Activated naive CD8-positive, alpha-beta T cell (primary cell): ENCODE results near the gene NOS3.

ENCODE experiments used
- H3K27ac Mint-ChIP-seq: one replicate; pipeline ENCODE4 v1.8.0; 2021; ENCODE audit warnings: mixed read lengths
- H3K27me3 Mint-ChIP-seq: one replicate; pipeline ENCODE4 v1.8.0; 2021; ENCODE audit warnings: mixed read lengths
- H3K36me3 Mint-ChIP-seq: one replicate; pipeline ENCODE4 v1.8.0; 2021; ENCODE audit warnings: mixed read lengths
- H3K4me1 Mint-ChIP-seq: one replicate; pipeline ENCODE4 v1.8.0; 2021; ENCODE audit warnings: low read depth, mixed read lengths
- H3K4me3 Mint-ChIP-seq: one replicate; pipeline ENCODE4 v1.8.0; 2021; ENCODE audit warnings: mild to moderate bottlenecking, mixed read lengths
- H3K9me3 Mint-ChIP-seq: one replicate; pipeline ENCODE4 v1.8.0; 2021; ENCODE audit warnings: low read depth, mixed read lengths

NOS3 gene

DNA sequence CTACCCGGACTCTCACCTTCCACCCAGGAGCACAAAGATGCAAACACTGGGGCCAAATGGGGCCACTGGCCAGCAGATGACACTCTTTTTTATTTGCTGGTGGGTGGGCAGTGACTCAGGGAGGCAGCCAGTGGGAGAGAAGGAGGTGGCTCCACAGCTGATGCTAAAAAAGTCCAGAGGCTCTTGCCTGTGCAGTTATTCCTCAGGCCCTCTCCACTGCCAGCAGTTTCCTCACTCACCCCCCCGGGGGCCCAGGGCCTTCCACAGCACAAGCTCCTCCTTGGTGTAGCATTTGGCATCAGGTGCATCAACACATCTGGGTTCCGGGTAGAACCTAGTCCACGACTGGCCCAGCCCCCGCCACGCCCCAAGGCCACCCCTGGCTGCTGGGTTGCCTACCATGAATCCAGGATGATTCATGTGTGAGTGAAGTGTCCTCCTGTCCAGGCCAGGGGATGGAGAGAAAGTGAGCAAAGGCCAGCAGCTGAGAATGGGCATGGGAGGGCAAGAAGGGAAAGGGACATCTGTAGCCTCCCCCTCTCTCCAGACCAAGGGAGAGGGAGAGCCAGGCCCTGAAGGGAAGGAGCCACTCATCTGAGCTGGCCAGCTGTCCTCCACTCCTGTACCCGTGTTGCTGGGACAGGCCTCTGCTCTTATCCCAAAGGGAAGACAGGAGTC lies 11.0 kb upstream of the NOS3 start:
- Mint-ChIP-seq H3K36me3 (no peaks in the 10 kb centered on the region), H3K9me3 (no peaks in the 10 kb centered on the region), H3K27me3 (peaks cover 15% of the 10 kb centered on the region), H3K4me3 (no peak overlapping the region), H3K27ac (no peak overlapping the region), H3K4me1 (peaks cover 19% of the 10 kb centered on the region)

DNA sequence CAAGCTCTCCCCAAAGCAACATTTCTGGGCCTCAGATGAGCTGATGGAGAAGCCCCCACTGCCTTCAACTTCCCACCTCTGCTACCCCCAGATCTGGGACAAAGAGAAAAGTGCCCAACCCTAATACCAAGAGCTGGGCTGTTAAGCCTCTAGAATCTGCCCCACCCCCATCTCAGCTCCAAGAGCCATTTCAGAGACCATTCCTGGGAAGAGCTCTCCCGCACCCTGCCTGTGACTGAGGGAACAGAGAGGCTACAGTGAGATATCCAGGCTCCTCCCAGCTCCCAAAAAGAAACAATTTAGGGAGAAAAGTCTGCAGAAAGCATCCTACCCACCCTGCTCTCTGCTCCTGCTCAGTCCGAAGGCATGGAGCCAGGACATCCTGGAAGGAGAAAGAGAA lies 10.2 kb upstream of the NOS3 start:
- Mint-ChIP-seq H3K27me3 (peaks cover 15% of the 10 kb centered on the region), H3K36me3 (no peaks in the 10 kb centered on the region), H3K4me3 (no peak overlapping the region), H3K27ac (no peak overlapping the region), H3K9me3 (no peaks in the 10 kb centered on the region), H3K4me1 (peaks cover 15% of the 10 kb centered on the region)

DNA sequence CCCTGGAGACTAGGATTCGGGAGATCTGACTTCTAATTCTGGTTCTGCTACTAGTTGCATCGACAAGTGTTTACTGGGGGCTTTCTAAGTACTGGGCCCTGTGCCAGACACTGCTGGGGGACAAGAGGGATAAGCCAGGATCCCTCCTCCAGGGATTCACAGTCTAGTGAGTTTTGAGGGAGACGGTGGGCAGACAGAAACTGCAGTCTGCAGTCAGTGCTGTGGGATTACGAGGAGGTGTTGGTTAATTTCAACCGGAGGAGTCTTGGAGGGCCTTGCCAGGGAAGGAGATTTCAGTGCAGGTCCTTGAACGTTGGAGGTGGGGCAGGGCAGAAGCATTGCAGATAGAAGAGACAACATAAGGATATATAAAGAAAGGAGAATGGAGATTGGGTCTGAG lies 9.2 kb upstream of the NOS3 start:
- Mint-ChIP-seq H3K4me1 (peaks cover 17% of the 10 kb centered on the region), H3K9me3 (no peaks in the 10 kb centered on the region), H3K4me3 (no peak overlapping the region), H3K27ac (no peak overlapping the region), H3K36me3 (no peaks in the 10 kb centered on the region), H3K27me3 (peaks cover 15% of the 10 kb centered on the region)

DNA sequence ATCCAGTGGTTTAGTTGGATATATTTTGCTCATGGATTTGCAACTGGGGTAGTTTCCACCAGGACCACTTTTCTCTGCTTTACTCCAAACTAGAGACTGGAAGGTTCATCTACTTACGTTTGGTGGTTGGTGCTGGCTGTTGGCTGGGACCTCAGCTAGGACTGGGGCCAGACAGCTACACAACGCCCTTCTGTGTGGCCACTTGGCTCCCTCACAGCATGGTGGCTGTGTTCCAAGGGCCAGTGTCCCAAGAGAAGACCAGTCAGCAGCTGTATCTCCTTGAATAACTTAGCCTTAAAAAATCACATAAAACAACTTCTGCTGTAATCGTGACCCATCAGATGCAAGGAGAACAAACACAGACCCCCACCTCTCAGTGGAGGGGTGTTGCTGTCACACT lies 8.5 kb upstream of the NOS3 start:
- Mint-ChIP-seq H3K27me3 (peaks cover 10% of the 10 kb centered on the region), H3K36me3 (no peaks in the 10 kb centered on the region), H3K4me1 (peaks cover 10% of the 10 kb centered on the region), H3K4me3 (no peak overlapping the region), H3K27ac (no peak overlapping the region), H3K9me3 (no peaks in the 10 kb centered on the region)

DNA sequence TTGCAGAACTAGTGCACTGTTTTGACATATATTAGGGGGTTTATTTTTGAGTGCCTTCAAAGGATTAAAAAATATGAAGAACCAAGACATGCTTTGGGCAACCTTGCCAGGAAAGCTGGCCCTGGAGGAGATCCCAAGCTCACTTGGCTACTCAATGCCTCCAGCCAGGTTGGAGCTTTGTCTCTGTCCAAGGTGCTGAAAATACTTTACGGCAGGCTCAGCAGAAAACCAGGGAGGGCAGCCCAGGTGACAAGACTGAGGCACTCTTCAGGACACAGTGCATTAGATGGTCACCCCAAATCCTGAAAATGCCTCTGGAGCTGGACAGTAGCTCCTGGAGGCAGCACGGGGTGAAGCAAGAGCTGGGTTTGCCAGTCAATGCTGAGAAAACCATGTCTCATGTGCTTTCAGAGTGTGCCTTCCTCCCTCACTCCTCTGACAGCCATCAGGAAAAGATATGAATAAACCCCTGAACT lies 6.9 kb upstream of the NOS3 start:
- Mint-ChIP-seq H3K27ac (no peak overlapping the region), H3K9me3 (no peaks in the 10 kb centered on the region), H3K27me3 (peaks cover 9% of the 10 kb centered on the region), H3K36me3 (no peaks in the 10 kb centered on the region), H3K4me3 (no peak overlapping the region), H3K4me1 (peaks cover 18% of the 10 kb centered on the region)

DNA sequence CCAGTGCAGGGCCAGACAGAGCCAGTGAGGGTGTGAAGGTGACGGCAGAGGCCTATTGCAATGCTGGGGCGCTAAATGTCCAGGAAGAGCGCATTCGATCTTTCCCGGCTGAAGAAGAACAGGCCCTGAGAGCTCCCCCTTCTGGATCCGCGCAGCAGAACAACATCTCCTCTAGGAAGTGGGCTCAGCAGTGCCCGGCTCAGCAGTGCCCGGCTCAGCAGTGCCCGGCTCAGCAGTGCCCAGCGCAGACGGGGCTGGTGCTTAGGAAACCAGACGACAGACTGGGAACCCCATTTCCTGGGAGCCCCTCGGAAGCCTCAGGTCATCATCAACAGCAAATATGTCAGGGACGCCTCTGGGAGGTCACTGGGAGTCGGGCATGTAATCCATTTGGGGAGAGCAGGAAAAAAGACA lies 4.7 kb upstream of the NOS3 start:
- H3K27ac Mint-ChIP-seq: peak overlapping the region; percentile 12
- peaks cover 9% of the 10 kb centered on the region for H3K36me3 Mint-ChIP-seq
- H3K9me3 Mint-ChIP-seq: peaks cover 14% of the 10 kb centered on the region
- no peak overlapping the region for H3K4me3 Mint-ChIP-seq
- peaks cover 26% of the 10 kb centered on the region for H3K4me1 Mint-ChIP-seq
- H3K27me3 Mint-ChIP-seq: peaks cover 9% of the 10 kb centered on the region

DNA sequence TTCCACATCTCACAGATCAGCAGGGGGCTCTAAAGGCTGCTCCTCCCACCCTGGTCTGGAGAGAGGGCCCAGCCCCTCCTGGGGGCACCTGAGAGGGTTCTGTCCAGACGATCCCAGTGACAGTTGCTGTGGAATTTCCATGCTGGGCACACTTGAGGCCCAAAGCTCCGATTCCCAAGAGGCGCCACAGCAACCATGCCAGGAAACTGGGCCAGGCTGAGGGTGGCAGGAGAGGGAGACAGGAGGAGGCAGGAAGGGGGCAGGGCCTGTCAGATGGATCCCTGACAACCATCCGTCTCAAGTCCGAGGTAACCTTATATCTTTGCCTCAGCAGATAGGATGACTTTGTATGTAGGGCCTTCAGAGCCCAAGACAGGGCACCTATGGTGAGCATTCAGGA lies 4.3 kb upstream of the NOS3 start:
- no peak overlapping the region for H3K4me3 Mint-ChIP-seq
- peaks cover 9% of the 10 kb centered on the region for H3K27me3 Mint-ChIP-seq
- H3K9me3 Mint-ChIP-seq: peaks cover 15% of the 10 kb centered on the region
- no peak overlapping the region for H3K27ac Mint-ChIP-seq
- peaks cover 10% of the 10 kb centered on the region for H3K36me3 Mint-ChIP-seq
- peaks cover 26% of the 10 kb centered on the region for H3K4me1 Mint-ChIP-seq

DNA sequence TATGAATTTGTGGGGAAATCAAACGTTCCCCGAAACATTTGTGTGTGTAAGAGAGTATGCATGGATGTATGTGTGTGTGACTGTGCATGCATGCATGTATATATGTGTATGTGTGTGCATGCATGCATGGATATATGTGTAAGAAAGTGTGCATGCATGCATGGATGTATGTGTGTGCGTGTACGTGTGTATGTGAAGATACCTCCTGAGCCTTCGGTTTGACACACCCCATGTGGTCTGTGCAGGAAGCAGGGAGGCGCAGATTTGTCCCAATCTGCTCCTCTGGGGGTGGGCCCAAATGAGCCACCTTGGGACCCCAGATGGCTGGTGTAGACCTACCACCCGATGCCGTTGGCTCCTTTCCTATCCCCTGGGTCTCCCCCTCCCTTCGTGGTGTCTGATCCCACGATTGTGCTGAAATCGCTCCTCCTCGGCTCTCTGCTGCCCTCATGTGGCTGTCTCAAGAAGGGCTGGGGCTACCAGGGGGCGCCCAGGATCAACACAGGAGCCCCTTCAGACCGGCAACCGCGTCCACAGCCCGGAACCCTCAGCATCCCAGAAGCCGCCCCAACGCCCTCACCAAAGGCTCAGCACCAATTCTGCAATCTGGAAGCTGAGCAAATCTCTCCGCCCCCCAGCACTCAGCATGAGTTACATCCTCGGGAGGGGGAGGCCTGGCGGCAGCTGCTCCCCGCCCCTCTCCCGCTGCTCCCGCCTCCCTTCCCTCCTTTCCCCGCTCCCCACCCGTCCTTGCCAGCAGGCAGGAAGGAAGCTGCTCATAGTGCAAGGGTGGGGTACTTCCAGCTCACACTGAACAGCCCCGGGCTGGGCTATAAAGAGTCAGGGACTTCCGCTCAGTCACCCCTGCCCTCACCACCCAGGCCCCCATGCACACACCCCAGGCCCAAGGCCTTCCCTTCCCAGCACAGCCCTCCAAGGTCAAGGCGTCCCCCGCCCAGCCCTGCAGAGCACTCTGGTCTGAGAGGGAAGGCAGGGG lies 2.3 kb upstream of the NOS3 start:
- Mint-ChIP-seq H3K9me3 (peaks cover 15% of the 10 kb centered on the region), H3K4me3 (peak overlapping the region; percentile 49), H3K4me1 (peaks cover 30% of the 10 kb centered on the region), H3K36me3 (peaks cover 10% of the 10 kb centered on the region), H3K27ac (no peak overlapping the region), H3K27me3 (peaks cover 1% of the 10 kb centered on the region)

DNA sequence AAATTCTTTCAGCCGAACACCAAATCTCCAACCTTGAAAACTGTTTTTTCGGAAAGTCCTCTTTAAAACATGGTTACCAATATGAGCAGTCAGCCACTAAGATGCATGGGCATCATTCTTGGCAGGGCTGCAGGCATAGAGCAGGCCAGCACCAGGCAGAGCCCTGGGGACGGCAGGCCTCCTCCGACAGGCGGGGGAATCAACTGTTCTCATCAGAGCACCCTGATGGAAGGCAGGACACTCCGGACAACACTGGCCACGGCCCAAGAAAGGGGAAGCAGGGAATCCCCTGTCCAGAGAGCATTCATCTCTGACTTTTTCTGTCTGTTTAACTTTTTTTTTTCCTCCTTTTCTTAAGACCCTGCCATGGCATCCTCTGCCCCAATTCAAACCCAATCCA lies 1.4 kb upstream of the NOS3 start:
- Mint-ChIP-seq H3K27ac (no peak overlapping the region), H3K9me3 (peaks cover 15% of the 10 kb centered on the region), H3K27me3 (no peaks in the 10 kb centered on the region), H3K36me3 (peaks cover 10% of the 10 kb centered on the region), H3K4me1 (peaks cover 35% of the 10 kb centered on the region), H3K4me3 (no peak overlapping the region)

DNA sequence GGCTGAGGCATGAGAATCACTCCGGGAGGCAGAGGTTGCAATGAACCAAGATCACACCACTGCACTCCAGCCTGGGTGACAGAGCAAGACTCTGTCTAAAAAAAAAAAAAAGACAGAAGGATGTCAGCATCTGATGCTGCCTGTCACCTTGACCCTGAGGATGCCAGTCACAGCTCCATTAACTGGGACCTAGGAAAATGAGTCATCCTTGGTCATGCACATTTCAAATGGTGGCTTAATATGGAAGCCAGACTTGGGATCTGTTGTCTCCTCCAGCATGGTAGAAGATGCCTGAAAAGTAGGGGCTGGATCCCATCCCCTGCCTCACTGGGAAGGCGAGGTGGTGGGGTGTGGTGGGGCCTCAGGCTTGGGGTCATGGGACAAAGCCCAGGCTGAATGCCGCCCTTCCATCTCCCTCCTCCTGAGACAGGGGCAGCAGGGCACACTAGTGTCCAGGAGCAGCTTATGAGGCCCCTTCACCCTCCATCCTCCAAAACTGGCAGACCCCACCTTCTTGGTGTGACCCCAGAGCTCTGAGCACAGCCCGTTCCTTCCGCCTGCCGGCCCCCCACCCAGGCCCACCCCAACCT lies 1.3 kb downstream of the NOS3 start:
- peaks cover 10% of the 10 kb centered on the region for H3K36me3 Mint-ChIP-seq
- H3K4me3 Mint-ChIP-seq: no peak overlapping the region
- H3K27ac Mint-ChIP-seq: no peak overlapping the region
- no peaks in the 10 kb centered on the region for H3K27me3 Mint-ChIP-seq
- peaks cover 15% of the 10 kb centered on the region for H3K9me3 Mint-ChIP-seq
- H3K4me1 Mint-ChIP-seq: peaks cover 36% of the 10 kb centered on the region

DNA sequence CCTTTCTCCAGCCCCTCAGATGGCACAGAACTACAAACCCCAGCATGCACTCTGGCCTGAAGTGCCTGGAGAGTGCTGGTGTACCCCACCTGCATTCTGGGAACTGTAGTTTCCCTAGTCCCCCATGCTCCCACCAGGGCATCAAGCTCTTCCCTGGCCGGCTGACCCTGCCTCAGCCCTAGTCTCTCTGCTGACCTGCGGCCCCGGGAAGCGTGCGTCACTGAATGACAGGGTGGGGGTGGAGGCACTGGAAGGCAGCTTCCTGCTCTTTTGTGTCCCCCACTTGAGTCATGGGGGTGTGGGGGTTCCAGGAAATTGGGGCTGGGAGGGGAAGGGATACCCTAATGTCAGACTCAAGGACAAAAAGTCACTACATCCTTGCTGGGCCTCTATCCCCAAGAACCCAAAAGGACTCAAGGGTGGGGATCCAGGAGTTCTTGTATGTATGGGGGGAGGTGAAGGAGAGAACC lies 2.1 kb downstream of the NOS3 start:
- no peak overlapping the region for H3K27ac Mint-ChIP-seq
- H3K27me3 Mint-ChIP-seq: no peaks in the 10 kb centered on the region
- peaks cover 40% of the 10 kb centered on the region for H3K4me1 Mint-ChIP-seq
- H3K4me3 Mint-ChIP-seq: no peak overlapping the region
- peaks cover 15% of the 10 kb centered on the region for H3K9me3 Mint-ChIP-seq
- H3K36me3 Mint-ChIP-seq: peaks cover 10% of the 10 kb centered on the region

DNA sequence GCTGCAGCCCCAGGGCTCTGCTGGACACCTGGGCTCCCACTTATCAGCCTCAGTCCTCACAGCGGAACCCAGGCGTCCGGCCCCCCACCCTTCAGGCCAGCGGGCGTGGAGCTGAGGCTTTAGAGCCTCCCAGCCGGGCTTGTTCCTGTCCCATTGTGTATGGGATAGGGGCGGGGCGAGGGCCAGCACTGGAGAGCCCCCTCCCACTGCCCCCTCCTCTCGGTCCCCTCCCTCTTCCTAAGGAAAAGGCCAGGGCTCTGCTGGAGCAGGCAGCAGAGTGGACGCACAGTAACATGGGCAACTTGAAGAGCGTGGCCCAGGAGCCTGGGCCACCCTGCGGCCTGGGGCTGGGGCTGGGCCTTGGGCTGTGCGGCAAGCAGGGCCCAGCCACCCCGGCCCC lies 2.7 kb downstream of the NOS3 start:
- H3K27me3 Mint-ChIP-seq: no peaks in the 10 kb centered on the region
- no peak overlapping the region for H3K27ac Mint-ChIP-seq

DNA sequence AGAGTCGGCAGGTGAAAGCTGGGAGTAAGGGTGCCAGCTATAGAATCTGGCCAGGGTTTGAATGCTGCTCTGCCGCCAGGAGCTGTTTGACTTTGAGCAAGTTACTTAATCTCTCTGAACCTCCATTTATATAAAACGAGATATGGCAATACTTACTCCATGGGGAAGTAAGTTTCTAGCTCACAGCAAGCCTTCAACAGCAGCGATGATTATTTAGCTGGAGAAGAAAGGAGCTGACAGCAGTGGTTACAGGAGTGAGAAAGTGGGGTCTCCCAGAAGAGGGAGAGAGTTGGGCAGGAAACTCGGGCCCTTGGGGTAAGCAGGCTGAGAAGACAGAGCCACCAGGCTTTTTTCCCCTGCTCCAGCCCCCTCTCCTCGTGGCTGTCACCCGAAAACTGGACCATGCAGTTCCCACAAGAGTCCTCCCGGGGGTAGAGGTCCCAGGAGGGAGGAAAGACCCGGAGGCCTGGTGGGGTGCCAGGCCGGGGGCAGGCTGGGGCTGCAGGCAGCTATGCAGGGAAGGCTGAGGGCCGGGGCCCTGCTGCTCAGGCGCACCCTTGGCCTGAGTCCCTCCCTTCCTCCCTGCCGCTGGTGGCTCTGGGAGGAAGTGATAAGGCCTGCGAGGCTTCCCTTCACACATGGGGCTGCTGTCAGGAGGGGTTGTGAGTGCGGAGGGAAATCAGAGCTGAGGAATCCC lies 3.5 kb downstream of the NOS3 start:
- peak overlapping the region; percentile 20 for H3K4me3 Mint-ChIP-seq
- peaks cover 15% of the 10 kb centered on the region for H3K9me3 Mint-ChIP-seq
- no peak overlapping the region for H3K27ac Mint-ChIP-seq
- peaks cover 40% of the 10 kb centered on the region for H3K4me1 Mint-ChIP-seq
- H3K27me3 Mint-ChIP-seq: no peaks in the 10 kb centered on the region
- H3K36me3 Mint-ChIP-seq: peaks cover 10% of the 10 kb centered on the region

More for the DNA sequence above, 2.7 kb downstream of the NOS3 start:
- Mint-ChIP-seq H3K4me1 (peaks cover 40% of the 10 kb centered on the region), H3K4me3 (no peak overlapping the region), H3K36me3 (peaks cover 10% of the 10 kb centered on the region), H3K9me3 (peaks cover 15% of the 10 kb centered on the region)

DNA sequence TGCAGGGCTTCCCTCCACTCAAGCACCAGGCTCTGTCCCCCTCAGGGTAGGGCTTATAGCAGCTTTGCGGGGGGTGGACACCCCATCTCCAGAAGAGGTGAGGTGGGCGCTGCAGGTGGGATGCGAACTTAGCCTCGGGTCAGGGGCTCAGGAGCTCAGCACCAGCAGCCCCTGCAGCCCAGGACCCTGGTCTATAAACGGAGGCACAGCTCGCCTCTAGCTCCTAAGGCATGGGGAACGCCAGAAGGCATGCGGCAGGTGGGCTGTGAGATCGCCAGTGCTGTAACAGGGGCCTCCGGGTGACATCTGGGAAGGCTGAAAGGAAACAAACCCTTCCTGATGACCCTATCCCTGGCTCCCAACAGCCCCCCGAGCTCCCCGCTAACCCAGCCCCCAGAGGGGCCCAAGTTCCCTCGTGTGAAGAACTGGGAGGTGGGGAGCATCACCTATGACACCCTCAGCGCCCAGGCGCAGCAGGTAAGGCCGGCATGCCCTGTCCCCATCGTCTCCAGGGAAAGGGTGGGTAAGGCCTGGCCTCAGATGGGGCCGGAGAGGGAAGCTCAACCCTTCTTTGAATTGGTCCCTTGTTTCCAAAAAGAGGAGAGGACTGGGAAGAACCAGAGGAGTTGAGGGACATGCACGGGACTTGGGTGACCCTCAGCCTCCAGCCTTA lies 4.2 kb downstream of the NOS3 start:
- peaks cover 13% of the 10 kb centered on the region for H3K9me3 Mint-ChIP-seq
- H3K4me3 Mint-ChIP-seq: peak overlapping the region; percentile 20
- H3K36me3 Mint-ChIP-seq: peaks cover 10% of the 10 kb centered on the region
- peaks cover 40% of the 10 kb centered on the region for H3K4me1 Mint-ChIP-seq
- H3K27me3 Mint-ChIP-seq: no peaks in the 10 kb centered on the region
- H3K27ac Mint-ChIP-seq: no peak overlapping the region
